PFSK-1 (cell line): Measurements from ENCODE around the gene ACAP3.
A peak's percentile ranks its signal among the peaks of the same experiment; 100 is the strongest.

ENCODE experiments used
- FOXP2 ChIP-seq: optimal IDR thresholded peaks from 2 replicates; pipeline ENCODE3; 2011; ENCODE audit warnings: borderline replicate concordance, control low read depth, inconsistent platforms; ENCODE audit not compliant: insufficient read depth; ENCODE audit errors: extremely low read length, extremely low read depth
- POLR2AphosphoS5 ChIP-seq: IDR thresholded peaks from 2 replicates; pipeline ENCODE4 v1.6.1; 2012; ENCODE audit warnings: low read depth, mild to moderate bottlenecking, control low read depth, low read length, moderate library complexity
- REST ChIP-seq, 2 experiments: IDR thresholded peaks; 2 replicates each; pipeline versions ENCODE4 v1.6.1 to v1.8.0; 2011 to 2012; ENCODE audit warnings: low read depth in 2 of 2, low read length in 2 of 2, control low read depth in 1 of 2, inconsistent platforms in 1 of 2, mild to moderate bottlenecking in 1 of 2, moderate library complexity in 1 of 2; ENCODE audit not compliant: insufficient read depth in 1 of 2
- SIN3A ChIP-seq: IDR thresholded peaks from 2 replicates; pipeline ENCODE4 v1.6.1; 2012; ENCODE audit warnings: mild to moderate bottlenecking, low read length, moderate library complexity, borderline replicate concordance; ENCODE audit not compliant: insufficient read depth
- TAF1 ChIP-seq: IDR thresholded peaks from 2 replicates; pipeline ENCODE4 v1.6.1; 2012; ENCODE audit warnings: low read length, control low read depth, borderline replicate concordance; ENCODE audit not compliant: insufficient read depth

ACAP3 gene

DNA sequence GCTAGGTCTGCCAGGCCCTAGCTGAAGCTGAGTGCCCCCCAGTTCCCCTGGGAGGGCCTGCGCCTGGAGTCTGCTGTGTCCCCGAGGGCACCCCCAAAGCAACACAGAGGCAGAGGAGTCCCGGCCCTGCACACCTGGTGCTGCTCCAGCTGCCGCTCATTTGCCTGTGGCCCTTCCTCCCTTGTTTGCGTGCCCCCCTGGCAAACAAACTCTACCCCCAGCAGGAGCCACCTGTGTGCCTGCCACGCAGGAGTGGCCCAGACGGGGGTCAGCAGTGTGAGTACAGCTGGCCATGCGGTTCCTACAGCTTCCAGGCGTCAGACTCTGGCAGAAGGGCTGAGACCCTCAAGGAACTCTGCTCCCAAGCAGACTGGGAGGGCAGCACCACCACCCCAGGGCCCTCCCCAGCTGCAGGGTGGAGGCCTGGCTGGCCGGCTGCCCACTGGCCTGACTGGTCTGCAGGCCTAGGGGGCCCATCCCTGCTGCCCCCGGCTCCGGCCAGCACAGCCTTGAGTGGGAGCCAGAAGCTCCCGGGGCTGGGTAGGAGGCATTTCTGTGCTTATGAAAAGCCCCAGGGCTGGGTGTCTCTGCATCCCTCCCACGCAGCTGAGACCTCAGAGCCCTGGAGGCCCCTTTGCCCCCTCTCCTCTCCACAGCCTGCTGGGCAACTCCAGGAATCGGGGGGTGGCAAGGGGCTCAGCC lies 22.8 kb upstream of the ACAP3 start:
- TF ChIP-seq REST (IDR thresholded peaks at IDR 0.05; ENCODE audit: insufficient read depth in 1 of 2, low read depth in 2 of 2, low read length in 2 of 2) (no peak), SIN3A (no peak), TAF1 (no peak), POLR2AphosphoS5 (no peak)

DNA sequence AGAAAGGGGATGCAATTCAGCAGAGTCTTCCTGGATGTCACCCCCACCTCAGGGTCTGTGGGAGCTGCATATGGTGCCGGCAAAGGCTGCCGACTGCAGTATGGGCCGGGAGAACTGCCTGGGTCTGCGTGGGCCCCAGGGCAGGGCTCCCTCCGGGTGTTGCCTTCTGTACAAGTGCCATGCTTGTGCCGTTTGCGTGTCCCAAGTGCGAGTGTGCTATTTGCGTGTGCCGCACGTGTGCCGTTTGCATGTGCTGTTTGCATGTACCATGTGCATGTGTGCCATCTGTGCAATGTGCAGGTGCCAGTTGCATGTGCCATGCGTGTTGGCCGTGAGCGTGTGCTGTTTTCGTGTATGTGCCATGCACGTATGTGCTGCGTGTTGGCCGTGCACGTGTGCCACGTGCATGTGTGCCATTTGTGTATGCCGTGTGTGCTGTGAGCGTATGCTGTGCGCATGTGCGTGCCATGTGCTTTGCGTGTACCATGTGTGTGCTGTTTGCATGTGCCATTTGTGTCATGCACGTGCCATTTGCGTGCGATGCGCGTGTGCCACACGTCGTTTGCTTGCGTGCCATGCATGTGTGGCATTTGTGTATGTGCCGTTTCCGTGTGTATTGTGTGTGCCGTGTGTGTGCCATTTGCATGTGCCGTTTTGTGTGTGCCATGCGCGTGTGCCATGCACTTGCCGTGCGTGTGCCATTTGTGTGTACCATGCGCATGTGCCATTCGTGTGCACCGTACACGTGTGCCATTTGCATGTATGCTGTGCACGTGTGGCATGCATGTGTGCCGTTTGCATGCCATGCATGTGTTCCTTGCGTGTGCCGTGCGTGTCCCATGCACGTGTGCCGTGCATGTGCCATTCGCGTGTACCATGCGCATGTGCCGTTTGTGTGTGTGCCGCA lies 21.8 kb upstream of the ACAP3 start:
- peak; percentile 50 for TF ChIP-seq FOXP2
- no peak for TF ChIP-seq TAF1

- no peak for TF ChIP-seq REST (IDR thresholded peaks at IDR 0.05; ENCODE audit: insufficient read depth in 1 of 2, low read depth in 2 of 2, low read length in 2 of 2)
- TF ChIP-seq TAF1 = no peak
- no peak for TF ChIP-seq SIN3A
- TF ChIP-seq POLR2AphosphoS5 = no peak
- TF ChIP-seq FOXP2 = no peak
Measured at GRCh38 chr1:1328254-1328653, 20.5 kb upstream of the ACAP3 start.

DNA sequence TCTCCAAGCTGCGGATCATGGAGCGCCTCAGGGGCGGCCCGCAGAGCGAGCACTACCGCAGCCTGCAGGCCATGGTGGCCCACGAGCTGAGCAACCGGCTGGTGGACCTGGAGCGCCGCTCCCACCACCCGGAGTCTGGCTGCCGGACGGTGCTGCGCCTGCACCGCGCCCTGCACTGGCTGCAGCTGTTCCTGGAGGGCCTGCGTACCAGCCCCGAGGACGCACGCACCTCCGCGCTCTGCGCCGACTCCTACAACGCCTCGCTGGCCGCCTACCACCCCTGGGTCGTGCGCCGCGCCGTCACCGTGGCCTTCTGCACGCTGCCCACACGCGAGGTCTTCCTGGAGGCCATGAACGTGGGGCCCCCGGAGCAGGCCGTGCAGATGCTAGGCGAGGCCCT lies 19.6 kb upstream of the ACAP3 start:
- TF ChIP-seq REST (IDR thresholded peaks at IDR 0.05; ENCODE audit: insufficient read depth in 1 of 2, low read depth in 2 of 2, low read length in 2 of 2) (no peak), TAF1 (no peak), SIN3A (no peak), FOXP2 (no peak), POLR2AphosphoS5 (no peak)

- TF ChIP-seq TAF1 (no peak), SIN3A (no peak), FOXP2 (no peak)
Measured at GRCh38 chr1:1326075-1326605, 18.4 kb upstream of the ACAP3 start.

DNA sequence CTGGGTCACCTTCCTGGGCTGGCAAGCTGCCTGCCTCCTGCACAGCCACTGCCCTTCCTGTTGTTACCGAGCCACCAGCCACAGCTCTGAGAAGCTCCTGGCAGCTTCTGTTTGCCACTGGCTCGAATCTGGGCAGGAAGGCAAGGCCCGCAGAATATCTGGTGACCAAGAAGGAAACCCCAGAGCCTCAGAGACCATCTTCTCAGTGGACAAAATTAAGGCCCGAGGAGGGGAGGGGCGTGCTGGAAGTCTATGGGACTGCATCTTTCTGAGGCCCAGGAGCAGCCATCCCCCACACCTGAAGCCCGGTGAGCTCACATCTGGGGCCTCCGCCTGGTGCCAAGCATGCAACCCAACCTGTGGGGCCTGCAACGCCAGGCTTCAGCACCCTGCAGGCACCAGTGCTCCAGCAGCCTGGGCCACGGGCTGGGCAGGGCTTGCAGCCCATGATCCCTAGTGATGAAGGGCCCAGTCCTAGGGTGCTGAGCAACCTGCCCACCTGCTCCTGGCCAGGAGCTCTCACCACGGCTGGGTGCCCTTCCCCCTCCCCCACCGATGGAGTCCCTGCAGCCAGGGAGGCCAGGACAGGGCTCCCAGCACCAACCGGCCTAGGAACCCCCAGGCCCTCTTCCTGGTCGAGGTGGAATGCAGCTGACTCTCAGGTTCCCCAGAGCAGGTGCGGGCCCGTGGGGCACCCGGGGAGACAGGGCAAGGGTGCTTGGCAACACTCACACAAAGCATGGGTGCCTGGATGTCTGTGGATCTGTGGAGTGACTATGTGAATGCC lies 17.8 kb upstream of the ACAP3 start:
- TF ChIP-seq SIN3A (no peak), TAF1 (no peak), FOXP2 (no peak), REST (IDR thresholded peaks at IDR 0.05; ENCODE audit: insufficient read depth in 1 of 2, low read depth in 2 of 2, low read length in 2 of 2) (no peak), POLR2AphosphoS5 (no peak)
